Endodermal cell (in vitro differentiated cells): Measurements from ENCODE around the gene SLC38A10. TPM values are rescaled to one million over a fixed set of nuclear protein-coding genes. Genes with fewer than 3 reads are reported as not detected.

Experiments
- DNase-seq: peaks from one replicate; pipeline ENCODE4 v3.0.0-alpha.2; 2017
- H3K27ac ChIP-seq: 2 replicates; pipeline ENCODE4 v1.5.1; 2013; ENCODE audit warnings: mild to moderate bottlenecking, low read depth, low read length, moderate library complexity
- H3K27me3 ChIP-seq: 2 replicates; pipeline ENCODE4 v1.6.1; 2013; ENCODE audit warnings: mild to moderate bottlenecking, low read length, moderate library complexity; ENCODE audit not compliant: insufficient read depth, control insufficient read depth, poor library complexity, severe bottlenecking
- H3K36me3 ChIP-seq: 2 replicates; pipeline ENCODE4 v1.7.0; 2013; ENCODE audit warnings: mild to moderate bottlenecking, low read length, moderate library complexity; ENCODE audit not compliant: control insufficient read depth, insufficient read depth
- H3K4me1 ChIP-seq: one replicate; pipeline ENCODE4 v1.7.0; 2013; ENCODE audit warnings: low read length; ENCODE audit not compliant: control insufficient read depth, insufficient read depth
- H3K4me3 ChIP-seq: 2 replicates; pipeline ENCODE4 v1.5.1; 2013; ENCODE audit warnings: mild to moderate bottlenecking, low read length, moderate library complexity
- H3K9ac ChIP-seq: 2 replicates; pipeline ENCODE4 v1.6.1; 2013; ENCODE audit warnings: mild to moderate bottlenecking, low read length, moderate library complexity; ENCODE audit not compliant: poor library complexity, severe bottlenecking; ENCODE audit errors: extremely low read depth
- H3K9me3 ChIP-seq: 2 replicates; pipeline ENCODE4 v1.6.1; 2013; ENCODE audit warnings: mild to moderate bottlenecking, low read length, moderate library complexity; ENCODE audit not compliant: control insufficient read depth
- H3K27ac Mint-ChIP-seq: 2 replicates; pipeline ENCODE4 v1.8.0; 2020; ENCODE audit warnings: mixed read lengths
- H3K27me3 Mint-ChIP-seq: 2 replicates; pipeline ENCODE4 v1.8.0; 2021; ENCODE audit warnings: mild to moderate bottlenecking, mixed read lengths; ENCODE audit not compliant: insufficient read depth
- H3K36me3 Mint-ChIP-seq: 2 replicates; pipeline ENCODE4 v1.8.0; 2020; ENCODE audit warnings: low read depth, mixed read lengths
- H3K4me1 Mint-ChIP-seq: 2 replicates; pipeline ENCODE4 v1.8.0; 2020; ENCODE audit warnings: mixed read lengths
- H3K4me3 Mint-ChIP-seq: 2 replicates; pipeline ENCODE4 v1.8.0; 2020; ENCODE audit warnings: mild to moderate bottlenecking, moderate library complexity, mixed read lengths
- H3K9me3 Mint-ChIP-seq: 2 replicates; pipeline ENCODE4 v1.8.0; 2020; ENCODE audit warnings: mild to moderate bottlenecking, mixed read lengths
- CTCF ChIP-seq: fragments of 200-600 bp; sonication (generic); conservative IDR thresholded peaks from 2 replicates; pipeline ENCODE4 v1.5.0; 2021; ENCODE audit warnings: antibody characterized with exemption, mild to moderate bottlenecking
- WGBS, 2 experiments: methylation state at CpG; one replicate each; pipeline versions ENCODE4 v1.1.5 to v1.1.7; 2013; ENCODE audit warnings: missing lambda C conversion rate in 2 of 2, mixed read lengths in 1 of 2; ENCODE audit not compliant: insufficient coverage in 1 of 2, insufficient read length in 1 of 2; 5-methylcytosine and 5-hydroxymethylcytosine counted together
- total RNA-seq, 2 donors: library from RNA; stranded (reverse); fragmentation: NEBNext Ultra II Directional in 1 of 2; extraction: Animal tissue kit (Norgen Biotek cat#: 25700) in 1 of 2; gene quantifications; 2 replicates in 1 of 2; 3 replicates in 1 of 2; pipeline ENCODE4 v1.2.1, GENCODE V29; 2021

The SLC38A10 gene
- total RNA-seq, 2 donors from 2014 or later = 60.2 to 90.3 TPM

- no peak for DNase-seq
- H3K27ac ChIP-seq = no peak overlapping the region
- peaks cover 28% of the 10 kb centered on the region for H3K36me3 ChIP-seq
- H3K27me3 ChIP-seq = no peaks in the 10 kb centered on the region
- no peak overlapping the region for H3K27ac Mint-ChIP-seq
- H3K9ac ChIP-seq = no peak overlapping the region
- H3K4me1 Mint-ChIP-seq = no peaks in the 10 kb centered on the region
- no peaks in the 10 kb centered on the region for H3K4me1 ChIP-seq
- no peak for TF ChIP-seq CTCF
- no peak overlapping the region for H3K4me3 Mint-ChIP-seq
- peaks cover 67% of the 10 kb centered on the region for H3K36me3 Mint-ChIP-seq
- no peaks in the 10 kb centered on the region for H3K9me3 ChIP-seq
- H3K27me3 Mint-ChIP-seq = no peaks in the 10 kb centered on the region
- 92 to 97% methylated on average over 6 to 12 of the region's 12 CpGs for WGBS, 2 experiments
- H3K9me3 Mint-ChIP-seq = no peaks in the 10 kb centered on the region
- no peak overlapping the region for H3K4me3 ChIP-seq
These were observed 23.9 kb downstream of the SLC38A10 start for GRCh38 chr17:81271226-81271625.

- Histone ChIP-seq H3K4me3 (no peak overlapping the region), H3K4me1 (no peaks in the 10 kb centered on the region), H3K9ac (no peak overlapping the region), H3K27ac (no peak overlapping the region), H3K36me3 (peaks cover 28% of the 10 kb centered on the region), H3K9me3 (no peaks in the 10 kb centered on the region), H3K27me3 (no peaks in the 10 kb centered on the region)
- Mint-ChIP-seq H3K9me3 (no peaks in the 10 kb centered on the region), H3K27me3 (no peaks in the 10 kb centered on the region), H3K4me1 (no peaks in the 10 kb centered on the region), H3K27ac (no peak overlapping the region), H3K36me3 (peaks cover 69% of the 10 kb centered on the region), H3K4me3 (no peak overlapping the region)
- no peak for DNase-seq
- 95 to 98% methylated on average over 18 of the region's 18 CpGs for WGBS, 2 experiments
- TF ChIP-seq CTCF = no peak
These were observed 24.8 kb downstream of the SLC38A10 start for GRCh38 chr17:81270279-81270678.

GRCh38 chr17:81267390-81268067 lies 27.6 kb downstream of the SLC38A10 start:
- H3K9ac ChIP-seq = no peak overlapping the region
- 78 to 93% methylated on average over 6 of the region's 6 CpGs for WGBS, 2 experiments
- no peak for TF ChIP-seq CTCF
- Mint-ChIP-seq H3K27ac (no peak overlapping the region), H3K4me1 (no peaks in the 10 kb centered on the region), H3K27me3 (no peaks in the 10 kb centered on the region), H3K36me3 (peaks cover 67% of the 10 kb centered on the region), H3K4me3 (no peak overlapping the region), H3K9me3 (no peaks in the 10 kb centered on the region)
- no peak for DNase-seq
- H3K36me3 ChIP-seq = peaks cover 20% of the 10 kb centered on the region
- no peak overlapping the region for H3K4me3 ChIP-seq
- peak overlapping the region; percentile 73 for H3K27ac ChIP-seq
- H3K9me3 ChIP-seq = no peaks in the 10 kb centered on the region
- H3K27me3 ChIP-seq = no peaks in the 10 kb centered on the region
- H3K4me1 ChIP-seq = no peaks in the 10 kb centered on the region
